GM12878 (cell line): ENCODE results near the gene PAIP2. TPM values are rescaled to one million over a fixed set of nuclear protein-coding genes. Genes with fewer than 3 reads are reported as not detected.

Experiments
- ATAC-seq: fragments of 200-7000 bp; cut with Tn5 transposase; 3 replicates; pipeline ENCODE4 v1.9.1; 2020; ENCODE audit warnings: mild to moderate bottlenecking, moderate library complexity
- BruUV-seq: library from RNA; stranded (reverse); fragments of 400-500 nt; replicated peaks from 2 replicates; lab custom pipeline; 2021; lab: Mats Ljungman, UMichigan
- CTCF ChIA-PET: fragments of 300-600 bp; sonication (Branson Sonifier 250); formaldehyde crosslinking; extraction: SDS; loops from one replicate; lab custom pipeline; 2021; ENCODE audit warnings: inconsistent platforms; lab: Yijun Ruan, JAX
- POLR2A ChIA-PET: fragments of 350-600 bp; formaldehyde crosslinking; extraction: SDS; loops from one replicate; lab custom pipeline; 2021; ENCODE audit warnings: inconsistent platforms; lab: Charles Lee
- RAD21 ChIA-PET: fragments of 300-600 bp; sonication (Branson Sonifier 250); formaldehyde crosslinking; loops from one replicate; lab custom pipeline; 2023; ENCODE audit warnings: antibody characterized with exemption; ENCODE audit not compliant: unreplicated experiment; lab: Charles Lee
- SMC1A ChIA-PET: fragments of 300-600 bp; sonication (Branson Sonifier 250); formaldehyde crosslinking; loops from one replicate; lab custom pipeline; 2023; ENCODE audit not compliant: unreplicated experiment, uncharacterized antibody; lab: Charles Lee
- DNase-seq: peaks from one replicate; pipeline ENCODE4 v3.0.0-alpha.2; 2011; ENCODE audit warnings: low read depth, low spot score
- FAIRE-seq: peaks from 3 replicates; lab custom pipeline; 2011; peaks lifted over from hg19 to GRCh38; lab: Jason Lieb, UNC
- H2AFZ ChIP-seq: 2 replicates; pipeline ENCODE4 v1.6.0; 2011; ENCODE audit warnings: low read depth, low read length, control low read depth; ENCODE audit not compliant: control insufficient read depth
- H3K27ac ChIP-seq: 2 replicates; pipeline ENCODE4 v1.5.1; 2011; ENCODE audit warnings: control low read depth; ENCODE audit not compliant: control insufficient read depth, insufficient read depth
- H3K27me3 ChIP-seq, 2 experiments: replicated peaks in 1 of 2; 2 replicates each; pipeline versions ENCODE4 v1.6.0 to v1.6.1; 2011; ENCODE audit warnings: low read length in 1 of 2; ENCODE audit not compliant: control insufficient read depth in 2 of 2, insufficient read depth in 2 of 2
- H3K36me3 ChIP-seq, 2 experiments: 2 replicates each; pipeline ENCODE4 v1.5.1; 2011; ENCODE audit warnings: low read length in 1 of 2; ENCODE audit not compliant: control insufficient read depth in 2 of 2, insufficient read depth in 2 of 2
- H3K4me1 ChIP-seq: 2 replicates; pipeline ENCODE4 v1.6.1; 2011; ENCODE audit warnings: mild to moderate bottlenecking, low read length, moderate library complexity, mixed read lengths; ENCODE audit not compliant: control insufficient read depth, insufficient read depth
- H3K4me2 ChIP-seq: 2 replicates; pipeline ENCODE4 v1.6.0; 2011; ENCODE audit warnings: control low read depth; ENCODE audit not compliant: control insufficient read depth, insufficient read depth
- H3K4me3 ChIP-seq: fragments of 200-600 bp; sonication (generic); 2 replicates; pipeline ENCODE4 v1.5.1; 2016
- H3K79me2 ChIP-seq: 2 replicates; pipeline ENCODE4 v1.6.0; 2011; ENCODE audit warnings: low read length; ENCODE audit not compliant: control insufficient read depth, insufficient read depth
- H3K9ac ChIP-seq: 2 replicates; pipeline ENCODE4 v1.8.0; 2011; ENCODE audit warnings: low read length, control low read depth, mixed read lengths; ENCODE audit not compliant: control insufficient read depth, insufficient read depth
- H3K9me3 ChIP-seq: replicated peaks from 3 replicates; pipeline ENCODE4 v1.5.1; 2011; ENCODE audit warnings: mild to moderate bottlenecking, low read length; ENCODE audit not compliant: control insufficient read depth, insufficient read depth
- H4K20me1 ChIP-seq: 2 replicates; pipeline ENCODE4 v1.6.0; 2011; ENCODE audit not compliant: control insufficient read depth, insufficient read depth
- GATAD2B ChIP-seq: fragments of 450-650 bp; conservative IDR thresholded peaks from 2 replicates; pipeline ENCODE4 v1.6.1; 2017; ENCODE audit warnings: low read depth, mild to moderate bottlenecking, moderate library complexity
- SMARCA5 ChIP-seq: fragments of 450-650 bp; IDR thresholded peaks from 2 replicates; pipeline ENCODE4 v1.6.1; 2017; ENCODE audit warnings: mild to moderate bottlenecking
- STAT1 ChIP-seq: fragments of 450-650 bp; conservative IDR thresholded peaks from 2 replicates; pipeline ENCODE4 v1.6.1; 2014; ENCODE audit warnings: antibody characterized with exemption, mild to moderate bottlenecking
- TAF1 ChIP-seq: IDR thresholded peaks from 2 replicates; pipeline ENCODE4 v1.6.1; 2011; ENCODE audit warnings: mild to moderate bottlenecking, low read depth, low read length, borderline replicate concordance
- ZNF592 ChIP-seq: fragments of 450-650 bp; IDR thresholded peaks from 2 replicates; pipeline ENCODE4 v1.6.1; 2017; ENCODE audit warnings: mild to moderate bottlenecking, moderate library complexity
- WGBS: methylation state at CpG from one replicate; pipeline ENCODE4 v1.1.6; 2016; ENCODE audit warnings: low lambda C conversion rate; ENCODE audit not compliant: insufficient replicate concordance, insufficient coverage; ENCODE audit errors: missing lambda C conversion rate; 5-methylcytosine and 5-hydroxymethylcytosine counted together
- in situ Hi-C: fragments of 300-500 bp; cut with MboI; formaldehyde crosslinking; loops from 9 replicates; pipeline ENCODE4 v1.14.3; 2018; ENCODE audit warnings: mixed read lengths
- intact Hi-C: fragments of 100-400 bp; cut with micrococcal nuclease; formaldehyde crosslinking; loops from one replicate; pipeline ENCODE4 v1.14.2; 2022; ENCODE audit not compliant: unreplicated experiment
- polyA plus RNA-seq, 11 experiments: library from polyadenylated mRNA; depleted of rRNA in 4 of 11; unstranded in 6 of 11; stranded (reverse) in 5 of 11; fragments of >200 nt; fragmentation: Nextera tagmentation in 4 of 11; fragmentation: Illumina TruSeq in 1 of 11; extraction: Ambion mirVana in 4 of 11; extraction: Trizol in 1 of 11; gene quantifications; 1 replicate in 1 of 11; 2 replicates in 10 of 11; pipeline versions ENCODE4 v1.2.1 to v1.2.3, GENCODE V29; 2011 to 2016; ENCODE audit warnings: inconsistent platforms in 2 of 11, missing spikeins in 2 of 11, low read depth in 1 of 11
- total RNA-seq, 4 experiments: library from RNA; depleted of rRNA in 3 of 4; stranded (reverse); fragments of >200 nt in 3 of 4; fragmentation: Illumina TruSeq in 1 of 4; extraction: Trizol in 1 of 4; gene quantifications; 2 replicates each; pipeline versions ENCODE4 v1.2.1 to v1.2.3, GENCODE V29; 2013 to 2021
- TF ChIP-seq, protein P1 (sequence below): fragments of 450-650 bp; IDR thresholded peaks from 2 replicates; pipeline ENCODE4 v1.6.1; 2017; ENCODE audit warnings: borderline replicate concordance
- TF ChIP-seq, protein P2 (sequence below): IDR thresholded peaks from 2 replicates; pipeline ENCODE4 v1.6.1; 2012; ENCODE audit warnings: low read depth, low read length, improper control_type of control experiment

The PAIP2 gene
- total and polyA plus RNA-seq, 10 of the 15 experiments (the other 5 are each of a cell fraction or from before 2014, with no cell fraction given), result 49.9 to 154 (median 102) TPM

DNA sequence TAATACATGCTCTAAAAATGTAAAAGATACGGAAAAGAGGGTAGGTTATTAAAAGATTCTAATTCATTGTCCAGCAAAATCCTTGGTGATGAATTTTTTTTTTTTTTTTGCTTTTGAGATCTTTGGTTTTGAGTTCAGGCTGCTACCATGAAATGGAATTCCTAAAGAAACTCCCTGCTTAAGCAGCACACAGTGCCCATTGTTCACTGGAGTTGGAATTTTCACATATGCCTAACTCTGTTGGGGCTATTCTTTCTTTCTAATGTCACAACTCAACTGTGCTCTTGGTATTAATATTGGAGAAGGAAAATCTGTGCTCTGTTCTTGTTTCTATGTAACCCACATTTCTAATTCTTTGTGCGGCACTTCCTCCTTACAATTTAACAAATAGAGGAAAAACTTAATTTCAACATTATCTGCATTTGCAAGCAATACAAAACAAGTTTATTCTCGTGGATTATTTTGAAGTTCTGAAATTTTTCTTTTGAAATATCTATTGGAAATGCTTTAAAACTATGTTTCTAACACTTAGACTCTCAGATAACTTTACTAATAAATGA lies 26.5 kb upstream of the PAIP2 start:
- Histone ChIP-seq H3K4me3 (no peak overlapping the region), H3K9me3 (no peaks in the 10 kb centered on the region), H3K4me2 (no peak overlapping the region), H3K79me2 (peaks cover 63% of the 10 kb centered on the region), H3K27ac (no peak overlapping the region), H3K9ac (no peak overlapping the region), H3K4me1 (no peaks in the 10 kb centered on the region), H2AFZ (no peak overlapping the region), H3K27me3 (no peaks in the 10 kb centered on the region), H4K20me1 (peaks cover 2% of the 10 kb centered on the region), H3K36me3 (peaks cover 7 to 27% of the 10 kb centered on the region in 2 experiments)
- FAIRE-seq, result no peak
- TF ChIP-seq SMARCA5, result no peak
- no peak for TF ChIP-seq STAT1
- TF ChIP-seq, protein P1, sequence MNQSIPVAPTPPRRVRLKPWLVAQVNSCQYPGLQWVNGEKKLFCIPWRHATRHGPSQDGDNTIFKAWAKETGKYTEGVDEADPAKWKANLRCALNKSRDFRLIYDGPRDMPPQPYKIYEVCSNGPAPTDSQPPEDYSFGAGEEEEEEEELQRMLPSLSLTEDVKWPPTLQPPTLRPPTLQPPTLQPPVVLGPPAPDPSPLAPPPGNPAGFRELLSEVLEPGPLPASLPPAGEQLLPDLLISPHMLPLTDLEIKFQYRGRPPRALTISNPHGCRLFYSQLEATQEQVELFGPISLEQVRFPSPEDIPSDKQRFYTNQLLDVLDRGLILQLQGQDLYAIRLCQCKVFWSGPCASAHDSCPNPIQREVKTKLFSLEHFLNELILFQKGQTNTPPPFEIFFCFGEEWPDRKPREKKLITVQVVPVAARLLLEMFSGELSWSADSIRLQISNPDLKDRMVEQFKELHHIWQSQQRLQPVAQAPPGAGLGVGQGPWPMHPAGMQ, result no peak
- no peak for TF ChIP-seq TAF1
- TF ChIP-seq, protein P2, sequence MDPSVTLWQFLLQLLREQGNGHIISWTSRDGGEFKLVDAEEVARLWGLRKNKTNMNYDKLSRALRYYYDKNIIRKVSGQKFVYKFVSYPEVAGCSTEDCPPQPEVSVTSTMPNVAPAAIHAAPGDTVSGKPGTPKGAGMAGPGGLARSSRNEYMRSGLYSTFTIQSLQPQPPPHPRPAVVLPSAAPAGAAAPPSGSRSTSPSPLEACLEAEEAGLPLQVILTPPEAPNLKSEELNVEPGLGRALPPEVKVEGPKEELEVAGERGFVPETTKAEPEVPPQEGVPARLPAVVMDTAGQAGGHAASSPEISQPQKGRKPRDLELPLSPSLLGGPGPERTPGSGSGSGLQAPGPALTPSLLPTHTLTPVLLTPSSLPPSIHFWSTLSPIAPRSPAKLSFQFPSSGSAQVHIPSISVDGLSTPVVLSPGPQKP, result no peak
- no peak for TF ChIP-seq GATAD2B
- TF ChIP-seq ZNF592, result no peak
- CTCF ChIA-PET, result no interaction called here
- DNase-seq, result no peak
- intact Hi-C loops, result no loop called here
- BruUV-seq, result no TSS peak
- ATAC-seq, result no peak
- in situ Hi-C loops, result no loop called here
- SMC1A ChIA-PET, result interaction anchor here (0.8 to 2.3 kb wide), 2 partner anchors 13 to 64 kb away, joined by 3 to 10 read pairs; no protein-coding TSS in a partner anchor
- POLR2A ChIA-PET, result no interaction called here
- RAD21 ChIA-PET, result interaction anchor here (1.0 kb wide), 1 partner anchor 8 kb away, joined by 3 read pairs; no protein-coding TSS in a partner anchor
- whole genome bisulfite sequencing, result 95% methylated on average over 3 of the region's 3 CpGs
